ENCODE results near the gene NDFIP1.
A peak's percentile ranks its signal among the peaks of the same experiment; 100 is the strongest.
"Not testable (repeated sequence)": the region's sequence is repeated elsewhere in the genome, so short reads cannot be mapped to it uniquely, and the experiment has no call there.

Gene NDFIP1

DNA sequence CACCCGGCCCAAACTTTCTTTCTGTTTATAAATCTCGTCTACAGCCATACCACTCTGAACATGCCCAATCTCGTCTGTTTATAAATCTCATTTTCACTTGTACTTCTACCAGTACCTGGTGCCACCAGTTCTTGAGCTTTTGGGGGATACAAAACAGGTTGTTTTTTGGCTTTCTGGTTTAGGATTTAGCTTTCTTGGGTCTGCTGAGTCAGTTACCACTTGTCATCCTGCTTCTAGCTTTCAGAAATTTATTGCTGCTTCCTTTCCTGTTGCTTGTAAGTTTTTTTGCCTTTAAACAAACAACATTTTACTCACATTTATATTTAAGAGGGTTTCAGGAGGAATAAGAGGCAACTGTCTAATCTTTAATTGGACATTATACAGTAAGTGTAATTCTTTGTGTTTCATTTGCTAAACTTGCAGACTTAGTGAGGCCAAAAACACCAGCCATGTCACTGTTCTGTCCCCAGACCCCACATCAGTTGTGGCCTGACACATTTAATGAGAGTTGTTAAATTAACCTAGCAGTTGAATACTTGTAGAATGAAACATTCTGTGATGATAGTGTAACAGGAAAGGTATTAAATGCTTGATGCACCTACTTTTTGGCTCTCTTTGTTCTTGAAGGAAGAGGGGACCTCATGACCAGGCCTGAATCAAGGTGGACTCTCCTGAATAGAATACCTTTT, 11.8 kb downstream of the NDFIP1 start:
- DNase-seq, result no peak

DNA sequence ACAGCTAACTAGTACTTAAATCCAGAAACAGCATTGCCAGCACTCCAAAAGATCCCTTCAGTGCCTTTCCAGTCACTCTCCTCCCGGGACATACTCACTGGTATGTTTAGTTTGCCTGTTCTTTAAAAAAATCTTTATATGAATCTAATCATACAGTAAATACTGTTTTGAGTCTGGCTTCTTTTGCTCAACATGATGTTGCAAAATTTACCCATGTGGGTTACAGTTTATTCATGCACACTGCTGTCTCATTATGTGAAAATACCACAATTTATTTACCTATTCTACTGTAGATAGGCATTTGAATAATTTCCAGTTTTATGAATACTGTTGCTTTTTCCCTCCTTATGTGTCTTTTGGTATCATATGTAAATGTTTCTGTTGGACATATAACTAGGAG, 13.5 kb downstream of the NDFIP1 start:
- no peak for DNase-seq

DNA sequence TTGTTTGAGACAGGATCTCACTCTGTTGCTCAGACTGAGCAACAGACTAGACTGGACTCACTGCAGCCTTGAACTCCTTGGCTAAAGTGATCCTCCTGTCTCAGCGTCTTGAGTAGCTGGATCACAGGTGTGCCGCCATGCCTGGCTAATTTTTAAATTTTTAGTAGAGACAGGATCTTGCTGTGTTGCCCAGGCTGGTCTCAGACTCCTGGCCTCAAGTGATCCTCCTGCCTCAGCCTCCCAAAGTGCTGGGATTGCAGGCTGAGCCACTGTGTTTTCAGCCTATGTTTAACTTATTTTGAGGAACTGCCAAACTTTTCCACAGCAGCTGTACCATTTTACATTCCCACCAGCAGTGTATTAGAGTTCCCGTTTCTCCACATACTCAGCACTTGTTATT, 16.8 kb downstream of the NDFIP1 start:
- no peak for DNase-seq

DNA sequence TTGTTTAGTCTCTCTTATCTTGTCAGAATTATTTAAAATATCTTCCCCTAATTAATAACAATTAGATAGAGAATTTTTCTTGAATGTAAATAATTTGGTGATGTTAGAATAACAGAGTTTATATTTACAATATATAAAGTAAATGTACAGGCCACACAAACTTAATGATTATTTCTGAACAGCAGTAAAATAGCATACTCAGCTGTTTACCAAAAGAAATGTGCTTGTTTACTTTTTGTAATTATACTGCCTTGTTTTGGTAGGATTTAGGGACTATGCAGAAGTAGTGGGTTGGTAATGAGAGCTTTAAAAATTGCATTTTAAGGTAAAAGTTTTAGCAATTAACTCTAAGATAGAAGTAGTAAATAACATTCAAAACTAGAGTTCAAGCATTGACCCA, 17.4 kb downstream of the NDFIP1 start:
- DNase-seq, result no peak

DNA sequence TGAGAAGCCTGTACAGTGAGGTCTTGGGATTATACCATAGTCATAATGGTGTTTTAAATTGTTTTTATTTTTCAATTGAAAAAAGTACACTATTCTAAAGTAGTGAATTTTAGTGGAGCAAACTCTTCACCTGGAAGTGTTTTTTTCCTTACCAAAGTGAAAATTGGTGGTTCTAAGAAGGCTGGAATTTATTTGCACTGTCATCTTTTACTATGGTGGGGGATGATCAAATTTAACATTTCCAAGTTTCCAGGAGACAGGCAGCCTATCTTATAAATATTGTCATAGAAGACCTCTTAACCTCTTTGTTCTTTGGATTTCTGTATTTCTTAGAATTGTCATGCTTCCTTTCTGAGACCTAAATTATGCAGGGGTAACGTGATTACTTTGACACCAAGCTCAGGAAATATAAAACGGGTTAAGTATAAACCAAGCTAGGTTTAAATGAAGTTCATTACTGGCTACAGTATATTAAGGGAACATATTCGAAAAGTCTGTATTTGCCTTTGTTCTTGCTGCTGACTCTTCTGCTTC, 20.2 kb downstream of the NDFIP1 start:
- no peak for DNase-seq

DNA sequence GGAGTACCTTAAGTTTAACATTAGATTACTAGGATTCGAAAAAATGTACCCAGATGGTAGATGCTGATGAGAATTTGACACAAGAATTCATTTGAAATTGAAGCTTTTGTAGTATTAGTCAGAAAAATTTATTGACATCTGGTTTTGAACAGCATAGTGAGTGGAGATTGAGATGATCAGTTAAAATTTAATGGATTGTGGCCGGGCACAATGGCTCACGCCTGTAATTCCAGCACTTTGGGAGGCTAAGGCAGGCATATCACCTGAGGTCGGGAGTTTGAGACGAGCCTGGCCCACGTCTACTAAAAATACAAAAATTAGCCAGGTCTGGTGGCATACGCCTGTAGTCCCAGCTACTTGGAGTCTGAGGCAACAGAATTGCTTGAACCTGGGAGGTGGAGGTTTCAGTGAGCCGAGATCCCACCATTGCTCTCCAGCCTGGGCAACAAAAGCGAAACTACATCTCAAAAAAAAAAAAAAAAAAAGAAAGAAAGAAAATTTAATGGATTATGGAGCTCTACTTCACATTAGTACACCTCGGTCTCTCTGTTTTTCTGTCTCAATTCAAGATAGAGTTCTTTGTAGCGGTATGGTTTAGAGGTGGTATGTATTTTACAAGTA, 21.0 kb downstream of the NDFIP1 start:
- no peak for DNase-seq

DNA sequence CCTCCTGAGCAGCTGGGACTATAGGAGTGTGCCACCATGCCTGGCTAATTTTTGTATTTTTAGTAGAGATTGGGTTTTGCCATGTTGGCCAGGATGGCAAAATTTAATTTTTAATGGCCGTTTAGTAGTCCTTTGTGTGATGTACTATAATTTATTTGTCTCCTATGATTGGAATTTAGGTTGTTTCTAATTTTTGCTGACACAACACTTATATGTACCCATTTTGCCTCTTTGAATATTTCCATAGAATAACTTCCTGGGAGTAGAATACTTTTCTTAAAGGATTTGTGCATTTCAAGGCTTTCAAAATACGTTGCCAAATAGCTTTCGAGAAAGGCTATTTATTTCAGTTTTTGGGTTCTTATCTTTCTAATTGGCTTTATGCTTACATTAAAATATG, 22.8 kb downstream of the NDFIP1 start:
- DNase-seq, result no peak

DNA sequence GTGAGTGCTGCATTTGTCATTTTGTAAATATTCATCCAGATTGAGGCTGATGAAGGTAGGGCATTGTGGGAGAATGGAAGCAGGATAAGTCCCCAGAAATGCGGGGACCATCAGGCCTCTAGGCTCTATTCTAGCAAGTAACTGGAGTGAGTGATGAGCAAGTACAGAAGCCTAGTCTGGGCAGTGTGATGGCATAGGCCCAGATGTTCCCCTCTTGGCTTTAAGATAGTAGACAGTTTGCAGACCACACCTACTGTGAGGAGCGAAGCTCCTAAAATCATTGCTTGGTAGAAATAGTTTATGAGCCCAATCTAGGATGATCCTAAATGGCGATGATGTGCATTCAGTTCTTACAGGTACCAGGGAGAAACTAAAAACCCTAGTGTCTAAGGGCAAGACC, 24.3 kb downstream of the NDFIP1 start:
- no peak for DNase-seq

DNA sequence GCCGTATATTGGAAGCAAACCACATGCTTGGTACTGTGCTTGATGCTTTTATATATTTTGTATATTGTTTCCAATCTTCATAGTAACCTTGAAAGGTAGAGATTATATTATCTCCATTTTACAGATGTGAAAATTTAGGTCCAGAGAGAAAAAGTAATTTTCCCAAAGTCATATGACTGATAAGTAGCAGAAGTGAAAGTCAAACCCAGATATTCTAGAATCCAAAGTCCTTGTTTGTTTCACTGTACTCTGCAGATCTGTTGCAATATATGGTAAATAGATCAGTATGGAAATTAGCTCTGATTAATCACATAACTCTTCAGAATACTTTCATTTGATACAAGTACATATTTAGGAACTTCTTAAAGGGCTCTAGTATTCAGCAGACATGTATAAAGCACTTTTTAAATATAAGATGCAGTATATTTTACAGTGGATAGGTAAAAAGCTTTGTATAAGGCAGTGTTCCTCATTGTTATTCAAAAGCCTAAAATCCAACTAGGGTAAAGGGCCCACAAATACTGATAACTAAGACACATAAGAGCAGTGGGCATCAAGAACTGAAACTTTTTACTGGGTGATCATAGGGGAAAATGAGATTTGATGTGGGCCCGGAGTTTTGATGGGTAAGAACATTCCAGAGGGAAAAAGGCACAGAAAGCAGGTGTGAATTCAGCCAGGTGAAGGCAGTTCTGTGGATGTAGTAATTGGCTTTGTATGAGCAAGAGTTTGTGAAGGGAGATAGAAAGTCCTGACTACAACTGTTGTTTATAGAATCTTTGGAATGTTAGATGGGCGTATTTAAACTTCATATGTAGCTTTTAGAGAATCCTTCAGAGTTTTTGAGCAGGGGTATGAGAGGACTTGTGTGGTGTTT, 25.0 kb downstream of the NDFIP1 start:
- no peak for DNase-seq

DNA sequence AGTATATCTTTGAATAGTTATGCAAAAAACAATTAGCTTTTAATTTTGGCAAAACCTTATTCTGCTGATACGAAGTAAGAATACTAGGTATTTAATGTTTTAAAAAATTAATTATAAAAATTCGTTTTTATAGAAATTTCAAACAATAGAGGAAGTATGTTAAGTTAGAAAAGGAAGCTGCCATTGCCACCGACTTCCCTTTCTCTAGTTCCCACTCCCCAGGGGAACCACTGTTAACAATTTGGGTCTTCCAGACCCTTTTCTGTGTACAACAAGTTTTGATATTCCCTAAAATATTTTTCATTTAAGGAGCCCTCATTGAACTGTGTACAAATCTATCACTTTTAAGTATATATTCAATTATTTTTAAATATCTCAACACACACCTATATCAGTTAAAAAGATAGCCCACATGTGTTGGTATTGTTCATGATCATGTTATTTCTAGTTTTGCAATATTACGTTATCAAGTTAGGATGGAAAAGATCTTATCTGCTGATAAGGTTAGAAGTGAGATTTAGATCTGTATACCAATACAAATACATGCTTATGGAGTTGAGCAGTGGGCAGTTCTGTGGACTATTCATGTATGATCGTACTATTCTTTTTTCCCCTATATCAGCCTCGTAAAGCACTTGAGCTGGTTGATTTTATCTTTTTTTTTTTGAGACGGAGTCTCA, 25.9 kb downstream of the NDFIP1 start:
- no peak for DNase-seq

DNA sequence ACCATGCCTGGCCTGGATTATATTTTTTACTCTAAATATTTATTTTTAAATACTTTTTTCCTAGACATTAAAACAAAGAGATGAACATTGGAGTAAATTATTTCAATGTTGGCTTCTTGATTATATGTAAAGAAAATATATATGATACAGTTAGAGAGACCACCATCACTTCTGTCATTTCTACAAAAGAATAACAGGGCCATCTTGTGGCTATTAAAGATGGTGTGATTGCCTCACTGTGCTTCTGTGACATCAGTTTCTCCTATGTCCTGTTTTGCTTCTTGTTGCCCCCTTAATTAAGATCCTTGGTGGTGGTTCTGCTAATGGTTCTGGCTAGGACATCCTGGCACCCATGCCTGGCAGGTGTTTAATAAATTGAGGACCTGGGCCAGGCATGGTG, 32.9 kb downstream of the NDFIP1 start:
- DNase-seq, result no peak

DNA sequence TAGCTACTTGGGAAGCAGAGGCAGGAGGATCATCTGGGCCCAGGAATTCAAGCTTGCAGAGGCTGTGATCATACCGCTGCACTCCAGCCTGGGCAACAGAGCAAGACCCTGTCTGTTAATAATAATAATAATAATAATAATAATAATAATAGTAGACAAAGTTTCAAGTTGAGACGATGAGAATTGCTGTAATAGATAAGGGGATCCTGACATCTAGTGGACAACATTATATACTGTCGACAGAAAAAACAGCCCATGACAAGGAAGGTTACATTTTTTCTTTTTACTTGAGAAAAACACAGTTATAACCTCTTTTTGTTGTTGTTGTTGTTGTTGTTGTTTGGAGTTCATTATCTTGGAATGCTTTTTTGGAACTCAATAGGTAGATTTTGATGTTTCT, 35.3 kb downstream of the NDFIP1 start:
- peak; percentile 27 for DNase-seq

DNA sequence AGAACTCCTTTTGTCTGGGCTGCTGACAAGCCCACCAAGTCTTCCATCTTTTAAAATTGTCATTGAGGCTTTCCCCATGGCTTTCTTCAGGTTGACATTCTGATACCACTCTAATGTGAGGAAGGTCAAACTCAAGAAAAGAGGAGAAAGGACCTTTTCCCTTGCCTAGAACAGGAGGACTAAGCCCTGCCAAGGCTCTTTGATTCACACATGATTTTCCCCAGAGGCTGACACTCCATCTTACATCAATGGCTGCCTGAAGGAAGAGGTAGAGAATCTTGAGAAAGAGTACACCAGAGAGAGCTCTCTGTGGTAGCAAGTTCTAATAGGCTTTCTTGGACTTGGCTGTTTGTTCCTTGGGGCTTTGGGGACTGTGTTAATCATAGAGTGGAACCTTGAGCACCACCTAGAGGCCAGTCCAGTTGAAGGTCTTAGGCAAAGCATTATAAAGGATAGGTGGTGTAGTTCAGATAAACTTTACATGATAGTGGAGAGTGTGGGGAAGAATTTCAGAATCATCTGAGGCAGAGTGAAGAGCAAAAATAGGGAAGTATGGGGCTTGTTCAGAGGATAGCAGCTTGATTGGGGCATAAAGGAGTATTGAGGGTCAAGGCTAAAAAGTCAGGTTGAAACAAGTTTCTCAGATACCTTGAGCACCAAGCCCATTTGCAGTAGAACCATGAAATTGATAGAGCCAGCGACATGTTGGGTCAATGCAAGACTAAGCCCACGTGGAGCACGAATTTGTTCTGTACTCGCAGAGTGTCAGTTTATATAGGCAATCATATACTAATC, 36.7 kb downstream of the NDFIP1 start:
- DNase-seq, result peak; percentile 70

DNA sequence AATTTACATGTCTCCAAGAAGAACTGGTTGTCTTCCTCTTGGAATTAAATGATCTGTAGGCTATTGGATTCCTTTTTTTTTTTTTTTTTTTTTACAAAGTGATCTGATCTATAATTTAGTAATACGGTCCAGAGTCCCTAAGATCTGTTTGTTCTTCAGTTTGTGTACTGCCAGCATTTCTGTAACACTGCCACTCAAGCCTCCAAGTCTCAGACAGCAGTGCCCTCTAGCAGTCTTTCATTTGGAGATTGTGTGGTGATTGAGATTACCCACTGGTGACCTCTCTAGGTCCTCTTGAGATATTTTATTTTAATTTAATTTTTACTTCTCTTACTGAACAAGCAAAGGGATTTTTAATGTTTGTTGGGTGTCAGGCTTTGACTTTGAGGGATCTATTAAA, 40.8 kb downstream of the NDFIP1 start:
- no peak for DNase-seq

DNA sequence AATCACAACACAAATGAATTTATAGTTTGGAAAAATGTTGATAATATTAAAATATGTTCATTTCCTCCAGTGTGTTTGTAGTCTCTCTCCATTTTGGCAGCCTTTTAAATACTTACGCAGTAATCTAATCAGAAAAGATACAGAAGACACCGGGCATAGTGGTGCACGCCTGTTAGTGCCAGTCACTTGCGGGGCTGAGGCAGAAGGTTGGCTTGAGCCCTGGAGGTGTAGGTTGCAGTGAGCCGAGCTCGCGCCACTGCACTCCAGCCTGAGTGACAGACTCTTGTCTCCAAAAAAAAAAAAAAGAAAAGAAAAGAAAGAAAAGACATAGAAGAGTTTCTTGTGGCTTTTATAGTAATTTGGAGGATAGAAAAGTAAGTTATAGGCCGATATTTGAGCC, 41.9 kb downstream of the NDFIP1 start:
- no peak for DNase-seq

DNA sequence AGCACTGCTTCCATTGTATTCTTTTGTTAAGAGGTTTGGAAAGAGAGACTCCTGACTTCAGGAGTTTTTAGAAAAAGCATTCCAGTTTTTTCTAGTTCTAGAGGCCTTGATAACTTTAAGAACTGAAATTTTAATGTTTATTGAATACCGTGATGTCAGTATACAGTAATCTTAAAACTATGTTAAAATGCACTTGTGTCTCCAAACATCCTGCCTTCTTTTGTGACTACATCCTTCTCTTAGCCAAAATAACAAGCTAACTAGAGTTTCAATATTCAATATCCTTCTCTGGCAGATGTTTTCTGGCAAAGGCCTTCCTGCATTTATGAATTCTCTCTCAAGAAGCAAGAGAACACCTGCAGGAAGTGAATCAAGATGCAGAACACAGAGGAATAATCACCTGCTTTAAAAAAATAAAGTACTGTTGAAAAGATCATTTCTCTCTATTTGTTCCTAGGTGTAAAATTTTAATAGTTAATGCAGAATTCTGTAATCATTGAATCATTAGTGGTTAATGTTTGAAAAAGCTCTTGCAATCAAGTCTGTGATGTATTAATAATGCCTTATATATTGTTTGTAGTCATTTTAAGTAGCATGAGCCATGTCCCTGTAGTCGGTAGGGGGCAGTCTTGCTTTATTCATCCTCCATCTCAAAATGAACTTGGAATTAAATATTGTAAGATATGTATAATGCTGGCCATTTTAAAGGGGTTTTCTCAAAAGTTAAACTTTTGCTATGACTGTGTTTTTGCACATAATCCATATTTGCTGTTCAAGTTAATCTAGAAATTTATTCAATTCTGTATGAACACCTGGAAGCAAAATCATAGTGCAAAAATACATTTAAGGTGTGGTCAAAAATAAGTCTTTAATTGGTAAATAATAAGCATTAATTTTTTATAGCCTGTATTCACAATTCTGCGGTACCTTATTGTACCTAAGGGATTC, 43.1 kb downstream of the NDFIP1 start:
- DNase-seq, result peak; percentile 55

DNA sequence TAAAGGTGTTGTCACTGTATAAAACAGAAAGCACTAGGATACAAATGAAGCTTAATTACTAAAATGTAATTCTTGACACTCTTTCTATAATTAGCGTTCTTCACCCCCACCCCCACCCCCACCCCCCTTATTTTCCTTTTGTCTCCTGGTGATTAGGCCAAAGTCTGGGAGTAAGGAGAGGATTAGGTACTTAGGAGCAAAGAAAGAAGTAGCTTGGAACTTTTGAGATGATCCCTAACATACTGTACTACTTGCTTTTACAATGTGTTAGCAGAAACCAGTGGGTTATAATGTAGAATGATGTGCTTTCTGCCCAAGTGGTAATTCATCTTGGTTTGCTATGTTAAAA, 43.8 kb downstream of the NDFIP1 start:
- no peak for DNase-seq

DNA sequence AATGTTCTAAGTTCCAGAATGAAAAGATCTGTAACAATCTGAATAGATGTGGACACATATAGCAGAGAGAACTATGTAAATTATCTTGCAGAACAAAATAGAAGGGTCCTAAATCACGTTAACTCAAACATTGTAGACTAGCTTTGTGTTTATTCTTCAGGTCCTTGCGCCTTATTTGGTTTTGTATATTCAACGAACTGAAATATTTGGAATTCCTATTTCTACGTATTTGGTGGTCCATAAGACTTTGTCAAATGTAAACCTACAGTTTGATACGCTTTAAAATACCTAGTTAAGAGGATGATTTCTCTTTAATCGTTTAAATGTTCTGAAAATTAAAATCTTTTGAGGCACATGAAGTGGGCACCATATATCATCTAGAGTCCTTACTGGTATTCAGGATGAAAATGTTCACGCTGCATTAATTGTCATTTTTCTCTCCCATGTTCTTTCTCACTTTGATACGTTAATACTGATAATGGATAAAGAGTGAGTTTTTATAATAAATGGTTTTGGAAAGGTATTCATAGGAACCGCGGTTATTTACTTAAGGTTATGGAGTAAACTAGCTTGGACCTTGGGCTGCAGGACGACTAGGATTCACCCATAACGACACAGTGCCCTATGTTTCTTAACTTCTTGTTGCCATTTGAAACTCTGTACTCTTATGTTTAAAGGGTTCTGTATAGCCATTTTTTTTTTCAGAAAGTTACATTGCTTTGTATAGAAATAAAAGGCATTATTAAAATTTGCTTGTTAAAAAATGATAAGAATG, 45.3 kb downstream of the NDFIP1 start:
- no peak for DNase-seq

DNA sequence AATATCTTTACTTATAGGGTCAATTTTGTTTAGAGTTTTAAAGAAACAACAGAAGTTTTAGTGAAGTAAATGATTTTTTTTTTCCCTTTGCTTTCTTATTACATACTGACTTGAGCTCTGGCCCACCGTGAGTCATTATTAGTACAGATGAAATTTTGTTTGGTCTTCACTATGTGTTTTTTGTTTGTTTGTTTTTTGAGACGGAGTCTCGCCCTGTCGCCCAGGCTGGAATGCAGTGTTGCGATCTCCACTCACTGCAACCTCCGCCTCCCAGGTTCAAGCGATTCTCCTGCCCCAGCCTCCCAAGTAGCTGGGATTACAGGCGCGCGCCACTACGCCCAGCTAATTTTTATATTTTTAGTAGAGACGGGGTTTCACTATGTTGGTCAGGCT, 45.9 kb downstream of the NDFIP1 start:
- DNase-seq, result not testable (repeated sequence)

DNA sequence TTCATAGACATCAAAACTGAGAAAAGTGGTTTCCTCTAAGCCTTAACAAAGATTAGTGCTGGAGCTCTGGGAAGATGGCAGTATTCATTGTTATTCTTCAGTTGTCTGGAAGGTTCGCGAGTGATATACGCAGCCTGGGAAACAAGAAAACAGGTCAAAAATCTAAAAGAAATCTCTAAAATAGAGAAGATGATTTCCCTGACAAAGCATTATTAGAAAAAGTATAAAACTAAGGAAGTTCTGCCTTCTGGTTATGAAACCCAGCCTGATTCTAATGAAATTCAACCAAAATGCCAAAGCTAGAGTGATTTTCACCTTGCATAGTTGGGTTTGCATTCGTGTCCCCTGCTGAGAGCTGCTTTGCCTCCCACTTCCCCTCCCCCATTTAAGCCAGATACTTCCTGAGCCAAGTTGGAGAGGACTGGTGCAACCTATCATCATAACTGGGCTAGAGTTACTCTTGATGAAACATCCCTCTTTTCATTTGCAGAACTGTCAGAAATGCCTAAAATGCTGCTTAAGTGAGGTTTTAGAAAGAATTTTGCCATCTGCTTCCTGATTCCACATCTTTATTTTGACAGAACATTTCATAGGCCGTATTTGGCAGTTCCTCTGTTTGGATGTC, 48.4 kb downstream of the NDFIP1 start:
- no peak for DNase-seq
